ENCODE data around the gene ZDHHC14. TPM values are rescaled to one million over a fixed set of nuclear protein-coding genes. Genes with fewer than 3 reads are reported as not detected.

Gene ZDHHC14
- total RNA-seq, 1 experiment from 2014 or later, result 3.2 TPM

- DNase-seq (ENCODE audit: low spot score), result no peak
- no TSS peak for BruUV-seq (replicated peaks)
- Histone ChIP-seq H3K4me3 (ENCODE audit: low read depth, low read length, poor library complexity, severe bottlenecking) (no peak overlapping the region), H3K9me3 (ENCODE audit: low read depth, low read length, poor library complexity, severe bottlenecking) (no peaks in the 10 kb centered on the region), H3K36me3 (ENCODE audit: insufficient read depth, low read length, poor library complexity, severe bottlenecking) (no peaks in the 10 kb centered on the region), H3K27me3 (replicated peaks; ENCODE audit: insufficient read depth, low read depth, low read length, poor library complexity) (no peaks in the 10 kb centered on the region), H3K4me1 (ENCODE audit: insufficient read depth, low read length, poor library complexity, severe bottlenecking) (no peaks in the 10 kb centered on the region), H3K27ac (ENCODE audit: low read depth, low read length, poor library complexity, severe bottlenecking) (no peak overlapping the region)
- ChIA-PET CTCF (no interaction called here), POLR2A (ENCODE audit: low non-redundant PET) (no interaction called here)
- intact Hi-C loops (cut with micrococcal nuclease; ENCODE audit: unreplicated experiment), result no loop called here
- no peak for TF ChIP-seq CTCF (conservative IDR thresholded peaks at IDR 0.05; ENCODE audit: low read depth, low read length)
Observed at GRCh38 chr6:157479464-157480303, 98.7 kb downstream of the ZDHHC14 start.

GRCh38 chr6:157481189-157481864 is 100.3 kb downstream of the ZDHHC14 start:
- intact Hi-C loops (cut with micrococcal nuclease; ENCODE audit: unreplicated experiment), result no loop called here
- Histone ChIP-seq H3K4me1 (ENCODE audit: insufficient read depth, low read length, poor library complexity, severe bottlenecking) (no peaks in the 10 kb centered on the region), H3K9me3 (ENCODE audit: low read depth, low read length, poor library complexity, severe bottlenecking) (no peaks in the 10 kb centered on the region), H3K27ac (ENCODE audit: low read depth, low read length, poor library complexity, severe bottlenecking) (no peak overlapping the region), H3K27me3 (replicated peaks; ENCODE audit: insufficient read depth, low read depth, low read length, poor library complexity) (no peaks in the 10 kb centered on the region), H3K36me3 (ENCODE audit: insufficient read depth, low read length, poor library complexity, severe bottlenecking) (no peaks in the 10 kb centered on the region), H3K4me3 (ENCODE audit: low read depth, low read length, poor library complexity, severe bottlenecking) (no peak overlapping the region)
- POLR2A ChIA-PET (ENCODE audit: low non-redundant PET), result no interaction called here
- no peak for DNase-seq (ENCODE audit: low spot score)
- CTCF ChIA-PET, result no interaction called here
- BruUV-seq (replicated peaks), result no TSS peak
- no peak for TF ChIP-seq CTCF (conservative IDR thresholded peaks at IDR 0.05; ENCODE audit: low read depth, low read length)
- no peak for TF ChIP-seq EZH2 (IDR thresholded peaks at IDR 0.05; ENCODE audit: borderline replicate concordance, low read depth, low read length, poor library complexity, severe bottlenecking)

GRCh38 chr6:157481865-157482249 is 100.9 kb downstream of the ZDHHC14 start:
- ChIA-PET POLR2A (ENCODE audit: low non-redundant PET) (no interaction called here), CTCF (no interaction called here)
- H3K9me3 ChIP-seq (ENCODE audit: low read depth, low read length, poor library complexity, severe bottlenecking), result no peaks in the 10 kb centered on the region
- no peak for DNase-seq (ENCODE audit: low spot score)
- intact Hi-C loops (cut with micrococcal nuclease; ENCODE audit: unreplicated experiment), result no loop called here
- no peaks in the 10 kb centered on the region for H3K36me3 ChIP-seq (ENCODE audit: insufficient read depth, low read length, poor library complexity, severe bottlenecking)
- BruUV-seq (replicated peaks), result no TSS peak
- no peak for TF ChIP-seq CTCF (conservative IDR thresholded peaks at IDR 0.05; ENCODE audit: low read depth, low read length)
- no peak for TF ChIP-seq EZH2 (IDR thresholded peaks at IDR 0.05; ENCODE audit: borderline replicate concordance, low read depth, low read length, poor library complexity, severe bottlenecking)
- no peaks in the 10 kb centered on the region for H3K27me3 ChIP-seq (replicated peaks; ENCODE audit: insufficient read depth, low read depth, low read length, poor library complexity)
- no peaks in the 10 kb centered on the region for H3K4me1 ChIP-seq (ENCODE audit: insufficient read depth, low read length, poor library complexity, severe bottlenecking)
- no peak overlapping the region for H3K4me3 ChIP-seq (ENCODE audit: low read depth, low read length, poor library complexity, severe bottlenecking)
- H3K27ac ChIP-seq (ENCODE audit: low read depth, low read length, poor library complexity, severe bottlenecking), result no peak overlapping the region

Data from A673 (cell line).